K562 treated with DMSO at 1 percent for 24 hours (cell line): ENCODE measurements around the gene CDC20B. TPM values are rescaled to one million over a fixed set of nuclear protein-coding genes. Genes with fewer than 3 reads are reported as not detected.

ENCODE experiments used
- total RNA-seq: library from RNA; unstranded; fragments of 300-600 nt; gene quantifications from 2 replicates; pipeline ENCODE4 v1.2.3, GENCODE V29; 2022; ENCODE audit warnings: low read depth; ENCODE audit not compliant: insufficient read depth

CDC20B gene
- not detected in 2 replicates for total RNA-seq

DNA sequence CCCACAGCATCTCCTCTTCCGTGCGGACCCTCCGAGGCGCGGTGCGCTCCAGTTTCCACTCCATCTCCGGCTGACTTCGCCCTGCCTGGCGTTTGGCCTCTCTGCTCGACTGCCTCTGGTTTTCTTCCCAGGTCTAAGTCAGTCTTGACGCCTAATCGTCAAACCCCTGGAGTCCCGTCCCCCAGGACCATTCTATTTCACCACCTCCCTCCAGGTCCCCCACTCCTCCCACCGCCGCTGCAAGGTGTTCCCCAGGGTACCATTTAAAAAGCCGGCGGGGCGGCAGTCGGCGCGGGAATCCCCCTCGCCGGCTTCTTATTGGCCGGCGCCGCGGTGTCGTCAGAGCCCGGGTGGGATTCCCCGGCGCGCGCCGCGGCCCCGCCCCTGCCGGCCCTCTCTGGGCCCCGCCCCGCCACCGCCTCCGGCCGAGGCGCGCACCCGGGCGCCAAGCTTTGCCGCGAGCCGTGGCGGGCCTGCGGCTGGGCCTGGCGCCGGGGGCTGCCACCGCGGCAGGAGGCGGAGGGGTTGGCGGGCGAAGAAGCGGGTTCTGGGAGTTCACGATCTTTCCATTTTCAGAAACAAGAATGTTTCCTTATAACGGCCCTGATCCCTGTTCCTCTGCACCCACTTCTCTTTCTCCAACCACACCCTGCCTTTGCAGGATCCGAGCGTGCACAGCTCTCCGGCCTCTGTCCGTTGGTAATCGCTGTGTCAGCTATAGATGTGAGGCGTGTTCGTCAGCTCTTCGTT lies at the start of gene CDC20B:
CDC20B (minus strand) TSS at position 241 of the 750 bp plus-strand sequence; CDS start at position 64, 177 bp downstream.

GRCh38 chr5:55159763-55160492 lies 13.0 kb downstream of the CDC20B start, which contains the start of gene GPX8:
GPX8 (plus strand) TSS chr5:55160171; CDS start chr5:55160193, 22 bp downstream.

DNA sequence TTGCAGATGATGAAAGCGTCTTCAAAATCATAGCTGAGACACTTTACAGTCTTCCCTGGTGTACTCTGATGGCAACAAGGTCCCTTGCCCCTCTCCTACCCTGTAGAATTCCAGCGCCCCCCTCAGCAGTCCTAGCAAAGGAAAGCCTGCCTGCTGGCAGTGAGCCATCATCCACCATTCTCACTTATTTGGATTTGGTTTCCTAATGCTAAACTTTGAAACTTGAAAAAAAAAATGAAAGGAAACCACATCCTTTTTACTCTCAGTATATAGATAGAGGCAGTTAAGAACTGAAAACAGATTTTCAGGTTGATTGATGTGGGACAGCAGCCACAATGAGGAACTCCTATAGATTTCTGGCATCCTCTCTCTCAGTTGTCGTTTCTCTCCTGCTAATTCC lies 70.6 kb downstream of the CDC20B start, which contains the start of gene GZMA:
GZMA (plus strand) TSS at position 299 of the 400 bp plus-strand sequence; CDS start at position 336, 37 bp downstream.

Other genes with a start within 250 kb of the CDC20B start
- not detected in 2 replicates for gene ESM1, start 187.6 kb downstream of the CDC20B start, total RNA-seq
- not detected in 2 replicates for gene GZMK, start 148.9 kb downstream of the CDC20B start, total RNA-seq
- gene GZMA, start 70.5 kb downstream of the CDC20B start, total RNA-seq = not detected in 2 replicates
- 1.2 and 1.6 TPM in 2 replicates for gene GPX8, start 13.0 kb downstream of the CDC20B start, total RNA-seq
- gene MCIDAS, start 54.1 kb upstream of the CDC20B start, total RNA-seq = 1.0 and 1.1 TPM in 2 replicates
- gene CCNO, start 60.4 kb upstream of the CDC20B start, total RNA-seq = 3.6 and 4.7 TPM in 2 replicates
- gene DHX29, start 134.5 kb upstream of the CDC20B start, total RNA-seq = 13.3 and 17.2 TPM in 2 replicates
- 28.5 and 44.4 TPM in 2 replicates for gene MTREX, start 134.8 kb upstream of the CDC20B start, total RNA-seq